Loucy (cell line): ENCODE results near the gene CGB3.
"Not testable (repeated sequence)": the region's sequence is repeated elsewhere in the genome, so short reads cannot be mapped to it uniquely, and the experiment has no call there.

ENCODE experiments used
- CTCF ChIP-seq: fragments of 200-600 bp; sonication (generic); conservative IDR thresholded peaks from 2 replicates; pipeline ENCODE4 v1.5.1; 2014; ENCODE audit warnings: mild to moderate bottlenecking, antibody characterized with exemption, low read length
- EZH2phosphoT487 ChIP-seq: fragments of 200-600 bp; IDR thresholded peaks from 2 replicates; pipeline ENCODE4 v1.6.1; 2018; ENCODE audit warnings: antibody characterized with exemption, mild to moderate bottlenecking, moderate library complexity, borderline replicate concordance

DNA sequence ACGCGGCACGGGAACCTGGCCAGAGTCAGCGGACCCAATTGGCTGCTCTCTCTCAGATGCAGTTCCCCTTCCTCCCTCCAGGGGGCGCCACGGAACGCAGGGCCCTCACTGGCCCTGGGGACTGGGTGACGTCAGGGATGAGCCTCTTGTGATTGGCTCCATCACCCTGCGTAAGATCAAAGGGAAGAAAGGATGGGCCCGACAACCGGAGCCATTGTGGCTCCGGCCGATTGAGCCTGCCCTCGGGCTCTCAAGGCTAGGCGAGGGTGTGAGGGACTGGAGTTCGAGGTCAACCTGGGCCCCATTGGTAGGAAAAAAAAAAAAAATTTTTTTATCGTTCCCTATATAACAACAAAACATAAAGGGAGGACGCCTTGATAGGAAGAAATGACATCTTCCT is 12.7 kb upstream of the CGB3 start, which contains the start of gene CGB1:
- peak; percentile 70 for TF ChIP-seq CTCF
- not testable (repeated sequence) for TF ChIP-seq EZH2phosphoT487
